ENCODE data around the gene MSX1.

GRCh38 chr4:4845027-4845426 is 14.4 kb upstream of the MSX1 start:
- TF ChIP-seq CTCF (IDR thresholded peaks at IDR 0.05; ENCODE audit: low read length), result no peak
- TF ChIP-seq EZH2phosphoT487 (IDR thresholded peaks at IDR 0.05; ENCODE audit: low read length), result no peak
